HG03097 (cell line): ENCODE data around the gene CSHL1.
"Not testable (repeated sequence)": the region's sequence is repeated elsewhere in the genome, so short reads cannot be mapped to it uniquely, and the experiment has no call there.

ENCODE experiments used
- ATAC-seq: cut with Tn5 transposase; IDR thresholded peaks from one replicate; pipeline ENCODE4 v1.9.1; 2021; ENCODE audit not compliant: unreplicated experiment, low FRiP score

The CSHL1 gene

GRCh38 chr17:63941162-63941561, 30.1 kb upstream of the CSHL1 start:
- ATAC-seq, result no peak

GRCh38 chr17:63940584-63940983, 29.5 kb upstream of the CSHL1 start:
- no peak for ATAC-seq

DNA sequence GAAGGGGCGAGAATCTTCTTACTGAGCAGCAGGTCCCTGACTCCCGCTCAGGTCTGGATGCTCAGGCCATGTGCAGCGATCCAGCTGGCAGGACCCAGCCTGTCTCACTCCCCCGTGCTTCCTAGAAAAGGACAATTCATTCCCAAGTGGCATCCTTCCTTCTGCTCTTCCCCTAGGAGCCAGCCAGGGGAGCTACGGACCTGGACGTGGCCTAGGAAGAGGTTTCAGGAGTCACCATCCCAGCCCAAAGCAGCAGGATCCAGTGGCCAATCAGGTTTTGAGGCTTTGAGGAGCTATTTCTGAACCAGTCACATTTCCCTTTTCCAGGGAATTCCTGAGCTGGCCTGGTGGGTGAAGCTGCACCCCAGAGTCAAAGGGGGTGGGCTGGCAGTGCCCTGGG, 28.8 kb upstream of the CSHL1 start:
- ATAC-seq, result no peak

- ATAC-seq, result no peak
Measured at GRCh38 chr17:63939401-63939800, 28.3 kb upstream of the CSHL1 start.

GRCh38 chr17:63937920-63938319, 26.9 kb upstream of the CSHL1 start:
- no peak for ATAC-seq

- ATAC-seq, result no peak
Measured at GRCh38 chr17:63937319-63937718, 26.3 kb upstream of the CSHL1 start.

DNA sequence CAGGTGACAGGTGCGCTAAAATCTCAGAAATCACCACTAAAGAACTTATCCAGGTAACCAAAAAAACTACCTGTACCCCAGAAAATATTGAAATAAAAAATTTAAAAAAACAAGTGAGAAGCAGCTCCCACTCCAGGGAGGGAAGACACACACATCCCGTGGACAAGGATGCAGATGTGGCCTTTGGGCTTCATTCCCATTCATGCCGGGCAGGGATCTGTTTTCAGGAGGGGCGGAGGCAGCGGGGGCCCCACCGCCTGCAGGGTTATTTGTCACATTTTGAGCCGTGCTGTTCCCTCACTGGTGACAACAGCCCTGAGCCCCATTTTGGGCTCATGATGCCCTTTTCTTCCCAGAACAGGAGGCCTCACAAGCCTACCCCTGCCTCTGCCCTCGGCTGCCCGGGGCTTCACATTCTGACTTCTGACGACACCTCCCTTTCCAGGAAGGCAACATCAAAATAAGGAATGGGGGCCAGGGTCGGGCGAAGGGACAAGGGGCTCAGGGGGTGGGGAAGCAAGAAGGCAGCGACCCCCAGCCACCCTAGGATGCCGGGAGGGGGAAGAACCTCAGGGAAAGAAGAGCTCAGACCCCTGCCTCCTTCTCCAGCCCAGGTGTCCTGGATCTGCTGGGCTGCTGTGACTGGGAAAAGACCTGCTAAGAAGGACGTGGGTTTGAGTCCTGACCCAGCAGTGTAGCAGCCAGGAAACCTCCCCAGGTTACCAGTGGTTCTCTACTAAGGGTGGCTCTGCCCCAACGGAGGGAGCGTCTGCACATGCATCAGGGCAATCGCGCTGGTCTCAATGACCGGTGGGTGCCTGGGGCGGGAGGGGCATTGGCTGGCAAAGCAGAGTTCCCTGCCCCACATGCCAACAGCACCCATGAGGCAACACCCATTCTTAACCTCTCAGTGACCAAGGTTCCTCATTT, 23.4 kb upstream of the CSHL1 start:
- no peak for ATAC-seq

GRCh38 chr17:63933598-63933997, 22.5 kb upstream of the CSHL1 start:
- no peak for ATAC-seq

- peak; percentile 10 for ATAC-seq
Measured at GRCh38 chr17:63932721-63933120, 21.7 kb upstream of the CSHL1 start.

- peak; percentile 72 for ATAC-seq
Measured at GRCh38 chr17:63931981-63932561, 21.0 kb upstream of the CSHL1 start, which contains the start of gene CD79B. CD79B (minus strand) TSS chr17:63932331; CDS start chr17:63932261, 70 bp downstream.

DNA sequence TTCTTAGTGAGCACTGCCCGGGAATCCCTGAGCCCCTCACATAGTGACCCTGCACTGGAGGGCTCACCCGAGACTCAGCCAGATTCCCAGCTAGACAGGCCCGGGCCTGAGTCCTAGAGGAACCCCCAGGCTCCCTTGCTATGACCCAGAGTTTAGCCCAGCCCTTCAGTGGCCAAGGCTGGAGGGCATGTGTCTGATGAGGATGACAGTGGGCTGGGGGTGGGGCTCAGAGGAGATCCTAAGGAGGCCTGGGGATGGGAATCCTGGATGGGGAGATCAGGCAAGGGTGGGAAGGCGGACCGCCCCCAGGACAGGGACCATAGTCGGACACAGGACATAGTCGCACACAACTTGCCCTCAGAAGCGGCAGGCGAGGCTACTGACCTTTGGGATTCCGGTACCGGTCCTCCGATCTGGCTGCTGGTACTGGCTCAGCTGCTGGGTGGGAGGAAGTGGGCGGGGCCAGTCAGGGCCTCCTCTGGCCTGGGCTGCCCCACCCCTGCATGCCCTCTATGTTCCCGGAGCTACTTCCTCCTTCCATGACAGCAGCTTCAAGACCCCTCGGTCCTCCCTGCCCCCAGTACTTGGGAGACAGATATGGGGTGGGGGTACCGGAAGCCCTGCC, 20.0 kb upstream of the CSHL1 start:
- ATAC-seq, result no peak

DNA sequence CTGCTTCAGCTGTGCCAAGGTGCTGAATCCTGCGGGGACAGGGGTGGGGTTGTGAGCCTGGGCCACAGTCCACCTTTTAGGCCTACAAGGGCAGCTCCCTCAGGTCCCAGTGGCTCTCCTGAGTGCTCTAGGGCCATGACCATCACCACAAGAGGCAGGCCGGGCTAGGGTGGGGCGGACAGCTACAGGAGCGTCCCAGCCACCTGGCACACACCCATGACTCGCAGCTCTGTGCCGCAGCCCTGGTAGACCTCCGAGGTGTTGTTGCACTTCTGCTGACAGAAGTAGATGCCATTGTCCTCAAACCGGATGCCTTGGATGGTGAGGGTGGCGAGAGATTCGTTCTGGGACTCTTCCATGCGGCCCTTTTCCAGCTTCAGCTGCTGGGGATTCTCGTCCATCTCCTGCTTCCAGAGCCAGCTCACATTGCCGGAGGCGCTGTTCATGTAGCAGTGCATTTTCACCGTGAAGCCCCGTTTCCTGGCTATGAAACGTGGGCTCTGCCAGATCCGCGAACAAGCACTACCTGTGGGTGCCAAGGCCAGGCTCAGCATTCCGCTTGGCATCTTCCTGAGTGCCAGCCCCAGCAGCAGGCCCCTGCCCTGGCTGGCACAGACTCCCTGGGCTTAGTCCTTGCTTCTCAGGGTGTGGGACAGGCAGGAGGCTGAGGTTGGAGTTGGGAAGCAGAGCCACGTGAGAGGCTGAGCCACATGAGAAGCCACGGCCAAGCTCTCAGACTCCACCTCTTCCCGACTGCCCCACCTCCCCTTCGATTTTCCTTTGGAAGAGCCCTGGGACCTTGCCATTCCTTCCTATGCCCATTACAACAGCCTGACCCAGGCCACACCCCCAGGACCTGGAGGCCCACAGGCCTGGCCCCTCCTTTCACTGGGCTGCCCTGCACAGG, 19.1 kb upstream of the CSHL1 start:
- ATAC-seq, result no peak

DNA sequence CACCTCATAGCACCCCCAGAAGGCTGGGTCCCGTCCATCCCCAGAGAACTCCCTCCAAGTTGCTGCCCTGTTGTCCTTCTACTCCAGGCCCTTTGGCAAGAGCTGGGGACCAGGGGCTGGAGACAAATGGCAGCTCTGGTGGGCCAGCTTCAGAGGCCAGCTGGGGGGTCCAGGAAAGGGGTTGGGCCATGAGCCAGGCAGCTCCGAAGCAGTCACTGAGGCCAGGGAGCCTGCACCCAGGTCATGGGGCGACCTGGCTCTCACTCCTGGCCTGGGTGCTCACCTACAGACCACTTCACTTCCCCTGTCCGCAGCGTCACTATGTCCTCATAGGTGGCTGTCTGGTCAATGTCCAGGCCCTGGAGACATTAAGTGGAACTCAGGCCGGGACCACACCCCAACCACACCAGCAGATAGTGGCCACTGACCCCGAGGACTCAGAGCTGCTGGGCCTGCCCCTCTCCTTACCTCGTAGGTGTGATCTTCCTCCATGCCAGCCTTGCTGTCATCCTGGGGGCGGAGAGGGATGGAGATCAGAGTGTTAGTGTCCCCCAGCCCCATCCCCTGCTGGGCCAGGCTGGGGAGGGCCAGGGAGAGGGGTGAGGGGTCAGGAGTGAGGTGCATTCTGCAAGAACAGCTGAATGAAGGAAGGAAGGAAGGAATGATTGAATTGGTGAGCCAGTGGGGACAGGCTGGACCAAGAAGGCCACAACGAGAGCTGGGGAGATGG, 18.1 kb upstream of the CSHL1 start:
- ATAC-seq, result no peak

GRCh38 chr17:63928172-63928666, 17.2 kb upstream of the CSHL1 start:
- ATAC-seq, result no peak

- ATAC-seq, result no peak
Measured at GRCh38 chr17:63927464-63928171, 16.6 kb upstream of the CSHL1 start.

GRCh38 chr17:63926164-63926563, 15.1 kb upstream of the CSHL1 start:
- no peak for ATAC-seq

DNA sequence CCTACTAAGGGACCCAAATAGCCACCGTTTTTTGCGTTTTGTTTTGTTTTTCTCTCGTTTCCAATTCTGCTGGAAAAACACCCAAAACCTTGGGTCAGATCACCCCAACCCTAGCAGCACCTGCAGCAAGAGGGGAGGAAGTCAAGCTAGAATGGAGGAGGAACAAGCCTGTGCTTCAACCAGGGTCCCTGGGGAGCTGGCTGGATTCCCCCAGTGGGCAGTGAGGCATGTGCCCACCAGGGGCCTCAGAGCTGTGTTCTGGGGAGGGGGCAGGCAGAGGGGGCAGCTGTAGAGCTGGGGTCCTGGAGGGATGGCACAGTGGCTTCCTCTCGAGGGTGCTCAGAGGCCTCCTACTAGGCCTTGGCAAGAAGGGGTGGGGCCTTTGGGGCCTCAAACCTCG, 14.6 kb upstream of the CSHL1 start:
- no peak for ATAC-seq

GRCh38 chr17:63922402-63922801, 11.3 kb upstream of the CSHL1 start:
- not testable (repeated sequence) for ATAC-seq

DNA sequence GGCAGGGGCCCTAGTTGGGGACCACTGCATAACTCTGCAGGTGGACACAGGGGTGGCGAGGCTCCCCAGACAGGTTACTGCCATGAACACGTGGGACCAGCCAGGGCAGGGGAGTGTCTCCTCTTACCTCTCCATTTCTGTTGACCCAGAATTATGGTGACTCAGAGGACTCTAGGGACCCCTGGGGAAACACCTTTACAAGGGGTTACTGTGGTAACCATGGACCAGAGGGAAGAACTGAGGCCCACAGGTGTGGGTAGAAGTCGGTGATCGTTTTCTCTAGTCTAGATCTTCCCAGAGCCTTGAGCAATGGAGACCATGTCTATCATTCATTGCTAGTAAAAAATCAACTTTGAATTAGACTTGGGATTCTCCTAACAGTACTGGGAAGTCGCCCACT, 9.7 kb upstream of the CSHL1 start:
- ATAC-seq, result not testable (repeated sequence)
